Measurements from ENCODE around the gene IARS2.

- TF ChIP-seq EZH2 (IDR thresholded peaks at IDR 0.05; ENCODE audit: borderline replicate concordance) (no peak), EZH2phosphoT487 (IDR thresholded peaks at IDR 0.05; ENCODE audit: low read depth, severe bottlenecking, unreplicated experiment) (no peak), CTCF (IDR thresholded peaks at IDR 0.05; ENCODE audit: poor library complexity) (peak; percentile 62)
Measured at GRCh38 chr1:220189750-220190347, 95.9 kb downstream of the IARS2 start.

Data from hepatocyte (in vitro differentiated cells).